Measurements from ENCODE around the gene SSUH2. TPM values are rescaled to one million over a fixed set of nuclear protein-coding genes. Genes with fewer than 3 reads are reported as not detected.

The SSUH2 gene
- total and polyA plus RNA-seq, 2 of the 13 experiments (the other 11 are each of a cell fraction or from before 2014, with no cell fraction given), result 38.1 to 136 TPM

DNA sequence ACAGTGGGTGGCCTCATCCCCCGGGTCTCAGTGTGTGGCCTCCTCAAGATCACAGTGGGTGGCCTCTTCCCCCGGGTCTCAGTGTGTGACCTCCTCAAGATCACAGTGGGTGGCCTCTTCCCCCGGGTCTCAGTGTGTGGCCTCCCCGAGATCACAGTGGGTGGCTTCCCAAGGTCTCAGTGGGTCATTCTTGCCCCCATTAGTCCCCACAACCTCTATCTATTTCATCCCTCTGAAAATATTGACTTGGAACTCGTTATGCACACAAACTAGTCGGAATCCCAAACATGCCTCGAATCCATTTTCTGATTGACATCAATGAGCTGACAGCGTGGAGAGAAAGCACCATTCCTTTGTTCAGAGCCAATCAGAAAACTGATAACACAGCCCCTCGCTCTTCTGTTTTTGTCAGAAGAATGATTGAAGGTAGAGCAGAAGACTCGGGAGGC is 10.8 kb upstream of the SSUH2 start (continued):
- TF ChIP-seq, protein P1, sequence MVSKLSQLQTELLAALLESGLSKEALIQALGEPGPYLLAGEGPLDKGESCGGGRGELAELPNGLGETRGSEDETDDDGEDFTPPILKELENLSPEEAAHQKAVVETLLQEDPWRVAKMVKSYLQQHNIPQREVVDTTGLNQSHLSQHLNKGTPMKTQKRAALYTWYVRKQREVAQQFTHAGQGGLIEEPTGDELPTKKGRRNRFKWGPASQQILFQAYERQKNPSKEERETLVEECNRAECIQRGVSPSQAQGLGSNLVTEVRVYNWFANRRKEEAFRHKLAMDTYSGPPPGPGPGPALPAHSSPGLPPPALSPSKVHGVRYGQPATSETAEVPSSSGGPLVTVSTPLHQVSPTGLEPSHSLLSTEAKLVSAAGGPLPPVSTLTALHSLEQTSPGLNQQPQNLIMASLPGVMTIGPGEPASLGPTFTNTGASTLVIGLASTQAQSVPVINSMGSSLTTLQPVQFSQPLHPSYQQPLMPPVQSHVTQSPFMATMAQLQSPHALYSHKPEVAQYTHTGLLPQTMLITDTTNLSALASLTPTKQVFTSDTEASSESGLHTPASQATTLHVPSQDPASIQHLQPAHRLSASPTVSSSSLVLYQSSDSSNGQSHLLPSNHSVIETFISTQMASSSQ (IDR thresholded peaks at IDR 0.05; ENCODE audit: low read depth), result 0 out of 2 replicates have a peak, but pooled peaks have one; percentile 43
- TF ChIP-seq, protein P1 (CRISPR knock-in tag; IDR thresholded peaks at IDR 0.05; ENCODE audit: borderline replicate concordance), result peak; percentile 59; the same call in 1 of the 2 replicates
- TF ChIP-seq SCMH1 (CRISPR knock-in tag; IDR thresholded peaks at IDR 0.05; ENCODE audit: borderline replicate concordance), result no peak
- TF ChIP-seq ATF7-NPFF (CRISPR knock-in tag; IDR thresholded peaks at IDR 0.05; ENCODE audit: low read depth), result no peak
- no peak for TF ChIP-seq ZNF570 (CRISPR knock-in tag; IDR thresholded peaks at IDR 0.05; ENCODE audit: borderline replicate concordance)
- no peak for TF ChIP-seq ZNF143 (CRISPR knock-in tag; IDR thresholded peaks at IDR 0.05)
- no peak for TF ChIP-seq TOPORS (CRISPR knock-in tag; IDR thresholded peaks at IDR 0.05)
- TF ChIP-seq CBX1 (IDR thresholded peaks at IDR 0.05; ENCODE audit: low read depth), result no peak
- TF ChIP-seq, protein P2, sequence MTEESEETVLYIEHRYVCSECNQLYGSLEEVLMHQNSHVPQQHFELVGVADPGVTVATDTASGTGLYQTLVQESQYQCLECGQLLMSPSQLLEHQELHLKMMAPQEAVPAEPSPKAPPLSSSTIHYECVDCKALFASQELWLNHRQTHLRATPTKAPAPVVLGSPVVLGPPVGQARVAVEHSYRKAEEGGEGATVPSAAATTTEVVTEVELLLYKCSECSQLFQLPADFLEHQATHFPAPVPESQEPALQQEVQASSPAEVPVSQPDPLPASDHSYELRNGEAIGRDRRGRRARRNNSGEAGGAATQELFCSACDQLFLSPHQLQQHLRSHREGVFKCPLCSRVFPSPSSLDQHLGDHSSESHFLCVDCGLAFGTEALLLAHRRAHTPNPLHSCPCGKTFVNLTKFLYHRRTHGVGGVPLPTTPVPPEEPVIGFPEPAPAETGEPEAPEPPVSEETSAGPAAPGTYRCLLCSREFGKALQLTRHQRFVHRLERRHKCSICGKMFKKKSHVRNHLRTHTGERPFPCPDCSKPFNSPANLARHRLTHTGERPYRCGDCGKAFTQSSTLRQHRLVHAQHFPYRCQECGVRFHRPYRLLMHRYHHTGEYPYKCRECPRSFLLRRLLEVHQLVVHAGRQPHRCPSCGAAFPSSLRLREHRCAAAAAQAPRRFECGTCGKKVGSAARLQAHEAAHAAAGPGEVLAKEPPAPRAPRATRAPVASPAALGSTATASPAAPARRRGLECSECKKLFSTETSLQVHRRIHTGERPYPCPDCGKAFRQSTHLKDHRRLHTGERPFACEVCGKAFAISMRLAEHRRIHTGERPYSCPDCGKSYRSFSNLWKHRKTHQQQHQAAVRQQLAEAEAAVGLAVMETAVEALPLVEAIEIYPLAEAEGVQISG (CRISPR knock-in tag; IDR thresholded peaks at IDR 0.05), result 0 out of 2 replicates have a peak, but pooled peaks have one; percentile 11
- TF ChIP-seq ZNF230 (CRISPR knock-in tag; IDR thresholded peaks at IDR 0.05), result no peak
- TF ChIP-seq REL (CRISPR knock-in tag; conservative IDR thresholded peaks at IDR 0.05), result no peak
- TF ChIP-seq JDP2 (CRISPR knock-in tag; IDR thresholded peaks at IDR 0.05; ENCODE audit: borderline replicate concordance), result no peak
- TF ChIP-seq ELF1 (CRISPR knock-in tag; IDR thresholded peaks at IDR 0.05), result no peak
- TF ChIP-seq, protein P3, sequence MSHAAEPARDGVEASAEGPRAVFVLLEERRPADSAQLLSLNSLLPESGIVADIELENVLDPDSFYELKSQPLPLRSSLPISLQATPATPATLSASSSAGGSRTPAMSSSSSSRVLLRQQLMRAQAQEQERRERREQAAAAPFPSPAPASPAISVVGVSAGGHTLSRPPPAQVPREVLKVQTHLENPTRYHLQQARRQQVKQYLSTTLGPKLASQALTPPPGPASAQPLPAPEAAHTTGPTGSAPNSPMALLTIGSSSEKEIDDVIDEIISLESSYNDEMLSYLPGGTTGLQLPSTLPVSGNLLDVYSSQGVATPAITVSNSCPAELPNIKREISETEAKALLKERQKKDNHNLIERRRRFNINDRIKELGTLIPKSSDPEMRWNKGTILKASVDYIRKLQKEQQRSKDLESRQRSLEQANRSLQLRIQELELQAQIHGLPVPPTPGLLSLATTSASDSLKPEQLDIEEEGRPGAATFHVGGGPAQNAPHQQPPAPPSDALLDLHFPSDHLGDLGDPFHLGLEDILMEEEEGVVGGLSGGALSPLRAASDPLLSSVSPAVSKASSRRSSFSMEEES (CRISPR knock-in tag; IDR thresholded peaks at IDR 0.05), result no peak
- TF ChIP-seq SIN3A (IDR thresholded peaks at IDR 0.05; ENCODE audit: borderline replicate concordance, low read depth, low read length), result no peak
- no peak for TF ChIP-seq ZFP82 (CRISPR knock-in tag; IDR thresholded peaks at IDR 0.05; ENCODE audit: borderline replicate concordance)
- TF ChIP-seq NFKBIZ (CRISPR knock-in tag; IDR thresholded peaks at IDR 0.05), result no peak
- TF ChIP-seq ETV6 (CRISPR knock-in tag; conservative IDR thresholded peaks at IDR 0.05), result no peak
- TF ChIP-seq, protein P4, sequence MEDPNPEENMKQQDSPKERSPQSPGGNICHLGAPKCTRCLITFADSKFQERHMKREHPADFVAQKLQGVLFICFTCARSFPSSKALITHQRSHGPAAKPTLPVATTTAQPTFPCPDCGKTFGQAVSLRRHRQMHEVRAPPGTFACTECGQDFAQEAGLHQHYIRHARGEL (CRISPR knock-in tag; IDR thresholded peaks at IDR 0.05), result no peak
- TF ChIP-seq, protein P5, sequence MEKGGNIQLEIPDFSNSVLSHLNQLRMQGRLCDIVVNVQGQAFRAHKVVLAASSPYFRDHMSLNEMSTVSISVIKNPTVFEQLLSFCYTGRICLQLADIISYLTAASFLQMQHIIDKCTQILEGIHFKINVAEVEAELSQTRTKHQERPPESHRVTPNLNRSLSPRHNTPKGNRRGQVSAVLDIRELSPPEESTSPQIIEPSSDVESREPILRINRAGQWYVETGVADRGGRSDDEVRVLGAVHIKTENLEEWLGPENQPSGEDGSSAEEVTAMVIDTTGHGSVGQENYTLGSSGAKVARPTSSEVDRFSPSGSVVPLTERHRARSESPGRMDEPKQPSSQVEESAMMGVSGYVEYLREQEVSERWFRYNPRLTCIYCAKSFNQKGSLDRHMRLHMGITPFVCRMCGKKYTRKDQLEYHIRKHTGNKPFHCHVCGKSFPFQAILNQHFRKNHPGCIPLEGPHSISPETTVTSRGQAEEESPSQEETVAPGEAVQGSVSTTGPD (CRISPR knock-in tag; IDR thresholded peaks at IDR 0.05), result no peak
- no peak for TF ChIP-seq MED13 (CRISPR knock-in tag; IDR thresholded peaks at IDR 0.05)
- TF ChIP-seq ZMYM3 (CRISPR knock-in tag; IDR thresholded peaks at IDR 0.05), result peak; percentile 53; the same call in 1 of the 2 replicates

All from HepG2 (cell line).